ENCODE results near the gene MAGOH.

DNA sequence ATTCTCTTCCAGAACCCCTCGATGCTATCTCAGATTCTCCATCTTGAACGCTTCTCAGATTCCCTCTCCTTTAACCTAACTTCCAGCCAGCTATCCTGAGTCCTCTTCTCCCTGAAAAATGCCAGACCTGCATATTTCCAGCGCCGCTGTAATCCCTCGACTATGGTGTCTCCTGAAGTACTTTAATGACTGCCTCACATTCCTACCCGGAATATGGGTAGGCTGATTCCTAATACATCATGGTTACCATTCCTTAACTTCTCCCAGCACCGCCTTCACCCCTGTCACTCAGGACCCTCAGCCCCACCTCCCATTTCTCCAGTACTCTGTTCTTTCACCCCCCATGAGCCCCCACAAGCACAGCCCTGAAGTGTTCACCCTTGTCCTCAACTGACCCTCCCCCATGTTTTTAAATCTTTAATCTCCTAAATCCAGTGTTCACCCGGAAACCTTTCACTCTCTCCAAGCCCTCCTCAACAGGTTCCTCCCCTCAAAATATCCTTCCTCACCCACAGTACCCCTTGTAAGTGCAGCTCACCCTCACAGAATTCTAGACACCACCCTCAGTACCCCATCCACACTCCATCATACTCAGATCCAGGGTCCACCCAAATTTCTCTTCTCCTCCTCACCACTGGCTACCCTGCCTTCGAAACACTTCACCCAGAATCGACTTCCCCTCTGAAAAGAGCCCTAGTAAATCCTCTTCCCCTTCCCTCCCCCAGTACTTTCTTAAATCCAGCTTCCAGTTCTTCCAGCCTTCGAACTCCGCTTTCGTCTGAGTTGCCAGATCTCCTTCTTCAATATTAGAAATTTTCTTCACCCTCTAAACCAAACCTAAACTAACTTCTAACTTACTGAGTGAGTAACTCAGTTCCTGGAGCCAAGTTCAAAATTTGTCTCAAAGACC lies 40.8 kb downstream of the MAGOH start:
- TF ChIP-seq, protein P1, sequence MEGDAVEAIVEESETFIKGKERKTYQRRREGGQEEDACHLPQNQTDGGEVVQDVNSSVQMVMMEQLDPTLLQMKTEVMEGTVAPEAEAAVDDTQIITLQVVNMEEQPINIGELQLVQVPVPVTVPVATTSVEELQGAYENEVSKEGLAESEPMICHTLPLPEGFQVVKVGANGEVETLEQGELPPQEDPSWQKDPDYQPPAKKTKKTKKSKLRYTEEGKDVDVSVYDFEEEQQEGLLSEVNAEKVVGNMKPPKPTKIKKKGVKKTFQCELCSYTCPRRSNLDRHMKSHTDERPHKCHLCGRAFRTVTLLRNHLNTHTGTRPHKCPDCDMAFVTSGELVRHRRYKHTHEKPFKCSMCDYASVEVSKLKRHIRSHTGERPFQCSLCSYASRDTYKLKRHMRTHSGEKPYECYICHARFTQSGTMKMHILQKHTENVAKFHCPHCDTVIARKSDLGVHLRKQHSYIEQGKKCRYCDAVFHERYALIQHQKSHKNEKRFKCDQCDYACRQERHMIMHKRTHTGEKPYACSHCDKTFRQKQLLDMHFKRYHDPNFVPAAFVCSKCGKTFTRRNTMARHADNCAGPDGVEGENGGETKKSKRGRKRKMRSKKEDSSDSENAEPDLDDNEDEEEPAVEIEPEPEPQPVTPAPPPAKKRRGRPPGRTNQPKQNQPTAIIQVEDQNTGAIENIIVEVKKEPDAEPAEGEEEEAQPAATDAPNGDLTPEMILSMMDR (IDR thresholded peaks at IDR 0.05; ENCODE audit: low read depth, low read length, missing input control), result no peak
- TF ChIP-seq RXRA (IDR thresholded peaks at IDR 0.05) (peak in 1 of 2 donors; percentile 18), YY1 (IDR thresholded peaks at IDR 0.05) (peak; percentile 17), JUND (IDR thresholded peaks at IDR 0.05) (no peak), NR2F2 (IDR thresholded peaks at IDR 0.05) (no peak), TAF1 (conservative IDR thresholded peaks at IDR 0.05) (no peak), FOXA1 (IDR thresholded peaks at IDR 0.05) (no peak), GABPA (IDR thresholded peaks at IDR 0.05 in 1 of 2, conservative IDR thresholded peaks at IDR 0.05 in 1 of 2) (no peak), RAD21 (IDR thresholded peaks at IDR 0.05) (no peak), HNF4G (IDR thresholded peaks at IDR 0.05) (no peak), SP1 (IDR thresholded peaks at IDR 0.05) (no peak), EGR1 (IDR thresholded peaks at IDR 0.05; ENCODE audit: low read depth in 2 of 2) (no peak)
- TF ChIP-seq, protein P2, sequence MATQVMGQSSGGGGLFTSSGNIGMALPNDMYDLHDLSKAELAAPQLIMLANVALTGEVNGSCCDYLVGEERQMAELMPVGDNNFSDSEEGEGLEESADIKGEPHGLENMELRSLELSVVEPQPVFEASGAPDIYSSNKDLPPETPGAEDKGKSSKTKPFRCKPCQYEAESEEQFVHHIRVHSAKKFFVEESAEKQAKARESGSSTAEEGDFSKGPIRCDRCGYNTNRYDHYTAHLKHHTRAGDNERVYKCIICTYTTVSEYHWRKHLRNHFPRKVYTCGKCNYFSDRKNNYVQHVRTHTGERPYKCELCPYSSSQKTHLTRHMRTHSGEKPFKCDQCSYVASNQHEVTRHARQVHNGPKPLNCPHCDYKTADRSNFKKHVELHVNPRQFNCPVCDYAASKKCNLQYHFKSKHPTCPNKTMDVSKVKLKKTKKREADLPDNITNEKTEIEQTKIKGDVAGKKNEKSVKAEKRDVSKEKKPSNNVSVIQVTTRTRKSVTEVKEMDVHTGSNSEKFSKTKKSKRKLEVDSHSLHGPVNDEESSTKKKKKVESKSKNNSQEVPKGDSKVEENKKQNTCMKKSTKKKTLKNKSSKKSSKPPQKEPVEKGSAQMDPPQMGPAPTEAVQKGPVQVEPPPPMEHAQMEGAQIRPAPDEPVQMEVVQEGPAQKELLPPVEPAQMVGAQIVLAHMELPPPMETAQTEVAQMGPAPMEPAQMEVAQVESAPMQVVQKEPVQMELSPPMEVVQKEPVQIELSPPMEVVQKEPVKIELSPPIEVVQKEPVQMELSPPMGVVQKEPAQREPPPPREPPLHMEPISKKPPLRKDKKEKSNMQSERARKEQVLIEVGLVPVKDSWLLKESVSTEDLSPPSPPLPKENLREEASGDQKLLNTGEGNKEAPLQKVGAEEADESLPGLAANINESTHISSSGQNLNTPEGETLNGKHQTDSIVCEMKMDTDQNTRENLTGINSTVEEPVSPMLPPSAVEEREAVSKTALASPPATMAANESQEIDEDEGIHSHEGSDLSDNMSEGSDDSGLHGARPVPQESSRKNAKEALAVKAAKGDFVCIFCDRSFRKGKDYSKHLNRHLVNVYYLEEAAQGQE (IDR thresholded peaks at IDR 0.05), result no peak
- TF ChIP-seq, protein P3, sequence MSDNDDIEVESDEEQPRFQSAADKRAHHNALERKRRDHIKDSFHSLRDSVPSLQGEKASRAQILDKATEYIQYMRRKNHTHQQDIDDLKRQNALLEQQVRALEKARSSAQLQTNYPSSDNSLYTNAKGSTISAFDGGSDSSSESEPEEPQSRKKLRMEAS (IDR thresholded peaks at IDR 0.05), result no peak
